ENCODE results near the gene EYA3. TPM values are rescaled to one million over a fixed set of nuclear protein-coding genes. Genes with fewer than 3 reads are reported as not detected.

The EYA3 gene
- total and polyA plus RNA-seq, 2 of the 8 experiments (the other 6 are each of a cell fraction or from before 2014, with no cell fraction given), result 15.0 to 33.9 TPM

DNA sequence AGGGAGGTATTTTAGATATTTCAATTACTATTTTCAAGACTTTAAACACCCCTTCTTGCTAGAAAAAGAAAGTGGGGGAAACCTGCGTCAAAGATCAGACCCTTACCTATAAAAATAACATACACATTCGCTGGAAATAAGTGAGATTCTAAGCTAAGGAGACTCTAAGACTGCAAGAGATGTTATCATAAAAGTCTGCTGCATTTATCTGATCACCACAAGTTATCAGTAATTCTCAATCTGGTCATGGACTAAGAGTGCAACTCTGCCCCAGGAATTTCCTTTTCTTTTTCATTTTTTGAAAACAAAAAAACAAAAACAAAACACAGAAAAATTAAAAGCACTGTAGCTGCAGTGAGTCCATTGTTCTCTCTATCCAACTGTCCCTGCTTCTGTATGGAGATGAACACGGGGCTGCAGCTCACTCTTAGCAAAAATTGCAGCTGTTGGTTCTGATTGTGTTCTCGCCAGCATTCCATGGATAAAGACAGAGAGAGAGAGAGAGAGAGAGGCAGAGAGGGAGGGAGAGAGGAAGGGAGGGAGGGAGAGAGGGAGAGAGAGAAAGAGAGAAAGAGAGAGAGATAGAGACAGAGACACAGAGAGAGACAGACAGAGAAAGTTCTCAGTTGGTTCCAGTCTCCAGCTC, 114.5 kb downstream of the EYA3 start:
- no peak overlapping the region for H2BK12ac ChIP-seq (ENCODE audit: low read depth, low read length)
- no peak for FAIRE-seq
- H3K27ac ChIP-seq (ENCODE audit: low read depth, low read length), result no peak overlapping the region
- no peak overlapping the region for H4K8ac ChIP-seq (ENCODE audit: extremely low read depth, insufficient read depth, low read length)
- H3K79me1 ChIP-seq (ENCODE audit: low read depth, low read length), result no peaks in the 10 kb centered on the region
- H3K27me3 ChIP-seq (replicated peaks in 1 of 4; ENCODE audit: control insufficient read depth in 3 of 4, extremely low read depth in 1 of 4, insufficient read depth in 3 of 4, low read length in 3 of 4), result no peaks in the 10 kb centered on the region
- H4K91ac ChIP-seq (replicated peaks; ENCODE audit: insufficient read length, low read length), result no peak overlapping the region
- no peak overlapping the region for H2BK5ac ChIP-seq (ENCODE audit: low read depth, low read length)
- no peak overlapping the region for H3K4me3 ChIP-seq (ENCODE audit: extremely low read depth in 1 of 4, insufficient read depth in 2 of 4, low read depth in 3 of 4, low read length in 4 of 4)
- H3K9ac ChIP-seq (replicated peaks in 1 of 4; ENCODE audit: extremely low read depth in 1 of 4, low read depth in 3 of 4, low read length in 3 of 4), result no peak overlapping the region
- no peak overlapping the region for H3K56ac ChIP-seq (replicated peaks; ENCODE audit: insufficient read length, low read depth, low read length)
- H2BK20ac ChIP-seq (ENCODE audit: low read length), result no peak overlapping the region
- H2AFZ ChIP-seq (ENCODE audit: low read length), result no peak overlapping the region
- DNase-seq (ENCODE audit: low read depth in 1 of 2, low spot score in 2 of 2), result no peak
- no peak overlapping the region for H2AK5ac ChIP-seq (ENCODE audit: low read depth, low read length)
- WGBS, 2 experiments (ENCODE audit: extremely low coverage in 1 of 2, insufficient coverage in 1 of 2, insufficient read length in 1 of 2, insufficient replicate concordance in 2 of 2, low coverage in 1 of 2, low lambda C conversion rate in 2 of 2, missing lambda C conversion rate in 1 of 2), result 92% methylated on average over 4 of the region's 4 CpGs; no CpG with 5 or more reads in 1 of the 2 experiments
- H3K23ac ChIP-seq (ENCODE audit: insufficient read length), result no peak overlapping the region
- no peak overlapping the region for H3K14ac ChIP-seq (ENCODE audit: insufficient read length)
- H2BK15ac ChIP-seq (ENCODE audit: low read length), result no peak overlapping the region
- no peaks in the 10 kb centered on the region for H3K23me2 ChIP-seq (ENCODE audit: low read depth, low read length)
- H2BK120ac ChIP-seq (replicated peaks; ENCODE audit: low read depth, low read length), result no peak overlapping the region
- H3K4me1 ChIP-seq (replicated peaks in 1 of 4; ENCODE audit: control insufficient read depth in 3 of 4, insufficient read depth in 4 of 4, low read length in 3 of 4), result no peaks in the 10 kb centered on the region
- no peak overlapping the region for H4K5ac ChIP-seq (ENCODE audit: insufficient read length, low read depth, low read length)
- H3K4ac ChIP-seq (replicated peaks; ENCODE audit: insufficient read length, low read depth, low read length), result no peak overlapping the region
- no peaks in the 10 kb centered on the region for H3K79me2 ChIP-seq (ENCODE audit: control insufficient read depth in 1 of 2, insufficient read depth in 2 of 2, low read length in 2 of 2)
- no peak overlapping the region for H3K18ac ChIP-seq (ENCODE audit: extremely low read depth, low read length)
- H4K20me1 ChIP-seq (replicated peaks in 1 of 2; ENCODE audit: control insufficient read depth in 1 of 2, insufficient read depth in 2 of 2, low read length in 2 of 2), result no peaks in the 10 kb centered on the region
- POLR2A ChIA-PET (ENCODE audit: partially characterized antibody), result interaction anchor here (0.6 to 1.0 kb wide), 4 partner anchors 9 to 115 kb away, joined by 3 to 4 read pairs (median 3); partner anchors contain the start of gene EYA3
- CTCF ChIA-PET (ENCODE audit: partially characterized antibody), result interaction anchor here (0.6 to 2.3 kb wide), 11 partner anchors 11 to 1118 kb away, joined by 3 to 8 read pairs (median 3); partner anchors contain the start of gene XKR8
- H3K9me3 ChIP-seq (ENCODE audit: insufficient read depth in 2 of 2, low read depth in 1 of 2, low read length in 1 of 2), result no peaks in the 10 kb centered on the region
- no peak overlapping the region for H3K4me2 ChIP-seq (ENCODE audit: insufficient read depth in 1 of 2, low read depth in 2 of 2, low read length in 2 of 2)
- peaks cover 0 to 19% (median 1%) of the 10 kb centered on the region in 4 experiments; a peak in 4 of 8 replicates for H3K36me3 ChIP-seq (ENCODE audit: control insufficient read depth in 2 of 4, insufficient read depth in 4 of 4, low read length in 3 of 4)
- TF ChIP-seq SP4 (IDR thresholded peaks at IDR 0.05; ENCODE audit: low read length) (no peak), GTF2F1 (IDR thresholded peaks at IDR 0.05; ENCODE audit: borderline replicate concordance, low read depth, low read length) (no peak), BACH1 (IDR thresholded peaks at IDR 0.05; ENCODE audit: low read length) (no peak), SUZ12 (IDR thresholded peaks at IDR 0.05; ENCODE audit: low read length) (no peak), RNF2 (IDR thresholded peaks at IDR 0.05; ENCODE audit: borderline replicate concordance, low read depth, low read length, missing control alignments, poor library complexity, severe bottlenecking) (no peak), RAD21 (IDR thresholded peaks at IDR 0.05 in 1 of 2, conservative IDR thresholded peaks at IDR 0.05 in 1 of 2; ENCODE audit: low read depth in 2 of 2, low read length in 2 of 2) (no peak), USF2 (IDR thresholded peaks at IDR 0.05; ENCODE audit: low read length) (no peak)
- TF ChIP-seq, protein P1, sequence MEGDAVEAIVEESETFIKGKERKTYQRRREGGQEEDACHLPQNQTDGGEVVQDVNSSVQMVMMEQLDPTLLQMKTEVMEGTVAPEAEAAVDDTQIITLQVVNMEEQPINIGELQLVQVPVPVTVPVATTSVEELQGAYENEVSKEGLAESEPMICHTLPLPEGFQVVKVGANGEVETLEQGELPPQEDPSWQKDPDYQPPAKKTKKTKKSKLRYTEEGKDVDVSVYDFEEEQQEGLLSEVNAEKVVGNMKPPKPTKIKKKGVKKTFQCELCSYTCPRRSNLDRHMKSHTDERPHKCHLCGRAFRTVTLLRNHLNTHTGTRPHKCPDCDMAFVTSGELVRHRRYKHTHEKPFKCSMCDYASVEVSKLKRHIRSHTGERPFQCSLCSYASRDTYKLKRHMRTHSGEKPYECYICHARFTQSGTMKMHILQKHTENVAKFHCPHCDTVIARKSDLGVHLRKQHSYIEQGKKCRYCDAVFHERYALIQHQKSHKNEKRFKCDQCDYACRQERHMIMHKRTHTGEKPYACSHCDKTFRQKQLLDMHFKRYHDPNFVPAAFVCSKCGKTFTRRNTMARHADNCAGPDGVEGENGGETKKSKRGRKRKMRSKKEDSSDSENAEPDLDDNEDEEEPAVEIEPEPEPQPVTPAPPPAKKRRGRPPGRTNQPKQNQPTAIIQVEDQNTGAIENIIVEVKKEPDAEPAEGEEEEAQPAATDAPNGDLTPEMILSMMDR (IDR thresholded peaks at IDR 0.05; ENCODE audit: control extremely low read depth in 1 of 3, insufficient read depth in 1 of 3, low read depth in 1 of 3, low read length in 3 of 3), result no peak

Data from H1 (cell line).